HG02759 (cell line): ENCODE data around the gene CSN2.
A peak's percentile ranks its signal among the peaks of the same experiment; 100 is the strongest.
"Not testable (repeated sequence)": the region's sequence is repeated elsewhere in the genome, so short reads cannot be mapped to it uniquely, and the experiment has no call there.

Experiments
- ATAC-seq: cut with Tn5 transposase; IDR thresholded peaks from one replicate; pipeline ENCODE4 v1.9.1; 2021; ENCODE audit warnings: mild to moderate bottlenecking, moderate library complexity; ENCODE audit not compliant: unreplicated experiment

The CSN2 gene

GRCh38 chr4:69965628-69966027, at the start of gene CSN2:
Gene CSN2 (minus strand): TSS chr4:69965728. CDS start chr4:69960995, 4,733 bp downstream.
- no peak for ATAC-seq

GRCh38 chr4:70008771-70009170, 43.2 kb upstream of the CSN2 start:
- no peak for ATAC-seq

GRCh38 chr4:70002507-70002906, 37.0 kb upstream of the CSN2 start:
- ATAC-seq, result no peak

- ATAC-seq, result no peak
Observed at GRCh38 chr4:70000711-70001110, 35.2 kb upstream of the CSN2 start.

- no peak for ATAC-seq
Observed at GRCh38 chr4:69999420-69999819, 33.9 kb upstream of the CSN2 start.

GRCh38 chr4:69995526-69996016, 30.0 kb upstream of the CSN2 start, which contains the start of gene STATH:
Gene STATH (plus strand): TSS chr4:69995966. CDS start chr4:69998438, 2,472 bp downstream.
- no peak for ATAC-seq

GRCh38 chr4:69994782-69995181, 29.3 kb upstream of the CSN2 start:
- no peak for ATAC-seq

- ATAC-seq, result no peak
Observed at GRCh38 chr4:69991016-69991415, 25.5 kb upstream of the CSN2 start.

- no peak for ATAC-seq
Observed at GRCh38 chr4:69986663-69987062, 21.1 kb upstream of the CSN2 start.

GRCh38 chr4:69984030-69984443, 18.5 kb upstream of the CSN2 start:
- no peak for ATAC-seq

- ATAC-seq, result no peak
Observed at GRCh38 chr4:69977582-69977981, 12.1 kb upstream of the CSN2 start.

GRCh38 chr4:69974631-69975030, 9.1 kb upstream of the CSN2 start:
- ATAC-seq, result no peak

GRCh38 chr4:69970071-69970470, 4.5 kb upstream of the CSN2 start:
- ATAC-seq, result no peak

- no peak for ATAC-seq
Observed at GRCh38 chr4:69957209-69957608, 8.3 kb downstream of the CSN2 start.

GRCh38 chr4:69951602-69952001, 13.9 kb downstream of the CSN2 start:
- no peak for ATAC-seq

GRCh38 chr4:69936566-69936965, 29.0 kb downstream of the CSN2 start:
- ATAC-seq, result no peak

- ATAC-seq, result no peak
Observed at GRCh38 chr4:69934150-69934549, 31.4 kb downstream of the CSN2 start.

GRCh38 chr4:69930768-69931167, 34.8 kb downstream of the CSN2 start, which contains the start of gene CSN1S1:
Gene CSN1S1 (plus strand): TSS chr4:69931068. CDS start chr4:69932556, 1,488 bp downstream.
- ATAC-seq, result no peak

GRCh38 chr4:69923782-69924410, 41.6 kb downstream of the CSN2 start:
- not testable (repeated sequence) for ATAC-seq

GRCh38 chr4:69920874-69921273, 44.7 kb downstream of the CSN2 start:
- ATAC-seq, result no peak

GRCh38 chr4:69910016-69910782, 55.3 kb downstream of the CSN2 start:
- peak; percentile 93 for ATAC-seq

GRCh38 chr4:69909195-69909594, 56.3 kb downstream of the CSN2 start:
- peak; percentile 39 for ATAC-seq
